PFSK-1 (cell line): Measurements from ENCODE around the gene CLTCL1.

Experiments used
- POLR2AphosphoS5 ChIP-seq: IDR thresholded peaks from 2 replicates; pipeline ENCODE4 v1.6.1; 2012; ENCODE audit warnings: low read depth, mild to moderate bottlenecking, control low read depth, low read length, moderate library complexity
- TAF1 ChIP-seq: IDR thresholded peaks from 2 replicates; pipeline ENCODE4 v1.6.1; 2012; ENCODE audit warnings: low read length, control low read depth, borderline replicate concordance; ENCODE audit not compliant: insufficient read depth

GRCh38 chr22:19172213-19173046 is 119.1 kb downstream of the CLTCL1 start:
- TF ChIP-seq TAF1 (no peak), POLR2AphosphoS5 (no peak)
